Chondrocyte (in vitro differentiated cells): Measurements from ENCODE around the gene CPXM2. TPM values are rescaled to one million over a fixed set of nuclear protein-coding genes. Genes with fewer than 3 reads are reported as not detected.

Source experiments
- DNase-seq: peaks from one replicate; pipeline ENCODE4 v3.0.0; 2021; ENCODE audit warnings: mixed read lengths, low spot score
- H3K27ac Mint-ChIP-seq: one replicate; pipeline ENCODE4 v1.8.0; 2021; ENCODE audit warnings: mild to moderate bottlenecking, moderate library complexity, mixed read lengths; ENCODE audit not compliant: unreplicated experiment
- H3K27me3 Mint-ChIP-seq: 2 replicates; pipeline ENCODE4 v1.8.0; 2021; ENCODE audit warnings: low read depth, mixed read lengths
- H3K36me3 Mint-ChIP-seq: 2 replicates; pipeline ENCODE4 v1.8.0; 2021; ENCODE audit warnings: low read depth, mixed read lengths
- H3K4me1 Mint-ChIP-seq: 2 replicates; pipeline ENCODE4 v1.8.0; 2021; ENCODE audit warnings: low read depth, mild to moderate bottlenecking, mixed read lengths
- H3K4me3 Mint-ChIP-seq: one replicate; pipeline ENCODE4 v1.8.0; 2021; ENCODE audit warnings: mild to moderate bottlenecking, moderate library complexity, mixed read lengths; ENCODE audit not compliant: unreplicated experiment
- H3K9me3 Mint-ChIP-seq: 2 replicates; pipeline ENCODE4 v1.8.0; 2021; ENCODE audit warnings: low read depth, mixed read lengths
- total RNA-seq: library from RNA; stranded (reverse); gene quantifications from 3 replicates; pipeline ENCODE4 v1.2.1, GENCODE V29; 2021
- TF ChIP-seq, protein P1 (sequence below): fragments of 200-600 bp; sonication (generic); IDR thresholded peaks from 2 replicates; pipeline ENCODE4 v1.5.0; 2021; ENCODE audit warnings: antibody characterized with exemption, mild to moderate bottlenecking, moderate library complexity

Gene CPXM2
- total RNA-seq, 1 donor from 2014 or later = not detected

GRCh38 chr10:123862421-123863182, 29.0 kb downstream of the CPXM2 start:
- no peaks in the 10 kb centered on the region for H3K4me1 Mint-ChIP-seq
- no peaks in the 10 kb centered on the region for H3K9me3 Mint-ChIP-seq
- no peak for DNase-seq
- no peaks in the 10 kb centered on the region for H3K36me3 Mint-ChIP-seq
- peaks cover 14% of the 10 kb centered on the region for H3K27me3 Mint-ChIP-seq
- no peak overlapping the region for H3K4me3 Mint-ChIP-seq
- TF ChIP-seq, protein P1, sequence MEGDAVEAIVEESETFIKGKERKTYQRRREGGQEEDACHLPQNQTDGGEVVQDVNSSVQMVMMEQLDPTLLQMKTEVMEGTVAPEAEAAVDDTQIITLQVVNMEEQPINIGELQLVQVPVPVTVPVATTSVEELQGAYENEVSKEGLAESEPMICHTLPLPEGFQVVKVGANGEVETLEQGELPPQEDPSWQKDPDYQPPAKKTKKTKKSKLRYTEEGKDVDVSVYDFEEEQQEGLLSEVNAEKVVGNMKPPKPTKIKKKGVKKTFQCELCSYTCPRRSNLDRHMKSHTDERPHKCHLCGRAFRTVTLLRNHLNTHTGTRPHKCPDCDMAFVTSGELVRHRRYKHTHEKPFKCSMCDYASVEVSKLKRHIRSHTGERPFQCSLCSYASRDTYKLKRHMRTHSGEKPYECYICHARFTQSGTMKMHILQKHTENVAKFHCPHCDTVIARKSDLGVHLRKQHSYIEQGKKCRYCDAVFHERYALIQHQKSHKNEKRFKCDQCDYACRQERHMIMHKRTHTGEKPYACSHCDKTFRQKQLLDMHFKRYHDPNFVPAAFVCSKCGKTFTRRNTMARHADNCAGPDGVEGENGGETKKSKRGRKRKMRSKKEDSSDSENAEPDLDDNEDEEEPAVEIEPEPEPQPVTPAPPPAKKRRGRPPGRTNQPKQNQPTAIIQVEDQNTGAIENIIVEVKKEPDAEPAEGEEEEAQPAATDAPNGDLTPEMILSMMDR = no peak
- H3K27ac Mint-ChIP-seq = no peak overlapping the region

DNA sequence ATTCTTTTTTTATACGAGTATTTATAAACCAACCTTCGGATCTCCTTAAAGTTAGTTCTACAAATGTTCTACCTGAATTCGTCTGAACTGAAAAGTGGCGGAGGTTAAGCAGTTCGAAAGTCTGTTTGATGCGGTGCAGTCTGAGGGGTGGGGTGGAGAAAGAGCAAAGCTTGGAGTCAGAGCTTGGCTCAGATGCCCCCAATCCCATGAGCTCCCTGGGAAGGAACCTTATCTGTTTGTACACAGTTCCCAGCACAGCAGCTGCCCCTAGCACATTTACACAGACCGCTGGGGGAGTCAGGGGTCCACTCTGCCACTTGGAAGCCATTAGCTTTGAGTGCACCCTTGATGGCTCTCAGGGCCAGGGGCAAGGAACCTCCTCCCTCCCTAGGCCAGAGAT, 30.8 kb downstream of the CPXM2 start:
- H3K27ac Mint-ChIP-seq = no peak overlapping the region
- no peaks in the 10 kb centered on the region for H3K4me1 Mint-ChIP-seq
- no peaks in the 10 kb centered on the region for H3K9me3 Mint-ChIP-seq
- no peak for DNase-seq
- TF ChIP-seq, protein P1 = no peak
- H3K36me3 Mint-ChIP-seq = no peaks in the 10 kb centered on the region
- H3K4me3 Mint-ChIP-seq = no peak overlapping the region
- H3K27me3 Mint-ChIP-seq = peaks cover 13% of the 10 kb centered on the region

GRCh38 chr10:123860209-123860608, 31.4 kb downstream of the CPXM2 start:
- no peaks in the 10 kb centered on the region for H3K4me1 Mint-ChIP-seq
- TF ChIP-seq, protein P1 = no peak
- H3K27ac Mint-ChIP-seq = no peak overlapping the region
- no peak overlapping the region for H3K4me3 Mint-ChIP-seq
- H3K9me3 Mint-ChIP-seq = no peaks in the 10 kb centered on the region
- no peaks in the 10 kb centered on the region for H3K36me3 Mint-ChIP-seq
- no peak for DNase-seq
- H3K27me3 Mint-ChIP-seq = peaks cover 11% of the 10 kb centered on the region

- Mint-ChIP-seq H3K4me3 (no peak overlapping the region), H3K27ac (no peak overlapping the region), H3K27me3 (peaks cover 12% of the 10 kb centered on the region), H3K9me3 (no peaks in the 10 kb centered on the region), H3K4me1 (no peaks in the 10 kb centered on the region), H3K36me3 (no peaks in the 10 kb centered on the region)
- DNase-seq = no peak
- TF ChIP-seq, protein P1 = no peak
Observed at GRCh38 chr10:123859653-123860050, 32.0 kb downstream of the CPXM2 start.

- peaks cover 12% of the 10 kb centered on the region for H3K27me3 Mint-ChIP-seq
- H3K4me1 Mint-ChIP-seq = no peaks in the 10 kb centered on the region
- no peaks in the 10 kb centered on the region for H3K9me3 Mint-ChIP-seq
- DNase-seq = no peak
- H3K27ac Mint-ChIP-seq = no peak overlapping the region
- H3K36me3 Mint-ChIP-seq = no peaks in the 10 kb centered on the region
- TF ChIP-seq, protein P1 = no peak
- H3K4me3 Mint-ChIP-seq = no peak overlapping the region
Observed at GRCh38 chr10:123858907-123859652, 32.5 kb downstream of the CPXM2 start.
